Tongue (tissue), 2 donors: ENCODE data around the gene MRPS27. TPM values are rescaled to one million over a fixed set of nuclear protein-coding genes. Genes with fewer than 3 reads are reported as not detected.
"Not testable (repeated sequence)": the region's sequence is repeated elsewhere in the genome, so short reads cannot be mapped to it uniquely, and the experiment has no call there.

Experiments used
- DNase-seq: peaks from one replicate; pipeline ENCODE4 v3.0.0-alpha.2; 2015
- total RNA-seq: library from RNA; depleted of rRNA; stranded (reverse); fragments of >200 nt; gene quantifications from one replicate; pipeline ENCODE4 v1.2.3, GENCODE V29; 2014

MRPS27 gene
- total RNA-seq, 1 donor from 2014 or later, result 59.3 TPM

DNA sequence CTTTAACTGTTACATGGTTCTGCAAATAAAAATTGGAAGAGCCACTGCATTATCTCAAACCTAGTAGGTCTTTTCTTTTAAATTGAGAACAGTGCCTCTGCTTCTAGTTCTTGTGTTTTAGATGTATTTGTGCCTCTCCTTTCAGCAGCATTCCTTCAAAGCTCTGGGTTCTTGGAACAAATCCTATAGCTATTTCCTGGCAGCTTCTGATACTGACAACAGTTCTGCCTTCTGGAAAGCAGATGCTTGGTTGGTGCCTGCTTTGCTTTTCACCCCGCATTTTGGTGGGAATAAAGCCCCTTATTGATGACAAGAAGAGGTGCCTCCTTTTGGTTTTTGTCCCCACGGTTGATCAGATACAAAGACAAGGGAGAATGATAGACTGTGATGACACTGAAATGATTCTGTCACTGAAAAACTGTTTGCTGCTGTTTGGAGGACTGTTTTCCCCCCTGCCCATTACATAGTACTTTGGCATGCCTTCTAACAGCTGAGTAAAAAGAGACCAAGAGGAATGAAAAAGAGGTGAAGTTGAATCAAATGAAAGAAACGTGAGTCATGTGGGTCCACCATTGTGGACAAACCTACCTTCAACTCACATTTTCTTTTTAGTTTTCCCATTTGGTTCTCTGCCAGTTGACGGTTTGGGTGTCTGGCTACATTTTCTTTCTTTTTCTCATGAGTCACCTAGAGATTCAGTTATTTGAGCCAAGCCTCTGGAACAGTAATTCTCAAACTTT is 5.7 kb upstream of the MRPS27 start:
- DNase-seq, result peak; percentile 43

DNA sequence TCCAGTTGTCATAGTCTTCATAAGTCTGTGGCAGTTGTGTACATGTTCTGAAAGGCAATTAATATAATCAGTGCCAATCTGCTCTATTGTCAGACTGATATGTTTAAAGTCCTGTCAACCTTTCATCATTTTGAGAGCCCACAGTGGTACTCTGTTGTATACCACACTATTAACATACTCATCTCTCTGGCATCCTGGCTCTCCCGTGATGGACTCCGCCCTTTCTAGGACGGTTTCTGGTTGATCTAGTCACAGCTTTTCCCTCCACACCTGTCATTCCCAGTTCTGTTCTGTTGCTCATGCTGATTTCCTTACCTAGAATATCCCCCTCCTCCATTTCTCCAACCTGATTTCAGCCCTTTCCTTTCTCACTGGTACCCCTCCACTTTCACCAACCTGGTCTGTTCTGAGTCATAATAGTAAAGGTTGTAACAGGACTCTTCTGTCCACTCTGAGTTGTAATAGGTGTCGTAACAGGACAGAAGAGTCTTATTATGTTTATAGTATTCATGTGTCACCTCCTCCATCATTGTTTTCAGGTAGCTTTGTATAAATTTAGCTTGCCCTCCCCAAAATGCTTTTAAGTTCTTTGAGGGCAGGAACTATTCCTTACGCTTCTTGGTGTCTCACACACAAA is 4.3 kb upstream of the MRPS27 start:
- no peak for DNase-seq

DNA sequence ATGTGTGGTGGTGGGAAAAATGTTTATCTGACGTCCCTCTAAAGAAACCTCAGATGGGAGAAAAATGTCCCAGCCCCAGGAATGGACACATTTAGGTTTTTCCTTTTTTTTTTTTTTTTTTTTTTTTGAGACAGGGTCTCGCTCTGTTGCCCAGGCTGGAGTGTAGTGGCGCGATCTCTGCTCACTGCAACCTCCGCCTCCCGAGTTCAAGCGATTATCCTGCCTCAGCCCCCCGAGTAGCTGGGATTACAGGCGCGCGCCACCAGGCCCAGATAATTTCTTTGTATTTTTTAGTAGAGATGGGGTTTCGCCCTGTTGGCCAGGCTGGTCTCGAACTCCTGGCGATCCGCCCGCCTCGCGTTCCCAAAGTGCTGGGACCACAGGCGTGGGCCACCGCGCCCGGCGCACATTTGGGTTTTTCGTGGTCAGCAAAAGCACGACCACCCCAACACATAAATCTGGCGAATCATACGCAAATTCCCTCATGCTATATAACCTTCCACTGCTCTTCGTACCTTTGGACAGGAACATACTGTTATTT is 535 bp downstream of the MRPS27 start:
- DNase-seq, result not testable (repeated sequence)

DNA sequence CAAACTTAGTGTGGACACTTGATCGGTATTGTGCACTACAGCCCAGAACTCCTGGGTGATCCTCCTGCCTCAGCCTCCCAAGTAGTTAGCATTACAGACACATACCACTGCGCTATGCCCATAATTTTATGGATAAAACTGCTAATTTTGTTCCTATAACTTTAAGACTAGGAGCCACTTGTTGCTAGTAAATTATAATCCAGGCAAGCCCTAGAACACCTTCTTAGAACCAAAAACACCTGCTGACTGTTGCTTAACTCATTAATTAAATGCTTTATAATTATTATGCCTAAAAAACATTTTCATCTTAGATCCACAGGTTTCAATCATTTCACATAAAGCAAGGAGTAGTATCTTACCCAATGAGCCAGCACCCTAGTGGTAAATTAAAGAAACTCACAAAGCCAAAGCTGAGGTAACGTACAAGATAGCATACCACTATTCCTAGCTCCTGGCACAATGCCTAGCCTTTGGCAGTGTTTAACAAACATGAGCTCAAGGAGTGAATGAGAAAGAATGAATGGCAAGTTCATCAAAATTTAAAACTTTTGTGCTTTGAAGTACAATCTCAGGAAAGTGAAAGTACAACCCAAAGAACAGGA is 5.4 kb downstream of the MRPS27 start:
- DNase-seq, result peak; percentile 28

DNA sequence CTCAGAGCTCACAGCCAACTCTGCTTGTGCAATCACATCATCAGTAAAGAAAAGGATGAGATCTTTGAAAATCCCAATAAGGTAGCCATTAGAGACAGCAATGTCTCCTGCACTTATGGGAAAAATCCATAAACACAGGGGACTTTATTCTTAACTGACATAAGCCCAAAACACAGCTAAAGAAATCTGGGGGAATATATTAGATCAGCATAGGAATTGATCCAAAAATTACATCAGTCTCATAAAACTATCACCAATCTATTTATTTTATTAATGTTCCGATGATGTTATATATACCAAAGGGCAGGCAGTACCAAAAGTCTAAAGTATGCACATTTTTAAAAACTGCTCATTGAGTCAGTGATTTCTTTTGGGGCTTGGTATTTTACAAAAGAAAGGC is 6.9 kb downstream of the MRPS27 start:
- no peak for DNase-seq

DNA sequence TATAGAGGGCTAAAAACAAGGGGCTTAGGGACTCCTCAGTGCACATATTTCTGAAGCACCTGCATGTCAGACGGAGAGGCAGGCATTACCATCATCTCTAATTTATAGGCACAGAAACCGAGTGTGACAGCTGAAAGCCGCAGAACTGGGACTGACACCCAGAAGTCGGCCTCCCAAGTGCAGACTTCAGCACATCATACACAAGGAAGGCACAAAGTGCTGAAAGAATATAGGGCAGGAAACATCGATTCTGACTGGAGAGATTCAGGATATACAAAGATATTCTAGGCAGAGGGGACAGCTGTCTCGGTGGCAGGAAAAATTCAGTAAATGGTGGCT is 11.2 kb downstream of the MRPS27 start:
- no peak for DNase-seq

DNA sequence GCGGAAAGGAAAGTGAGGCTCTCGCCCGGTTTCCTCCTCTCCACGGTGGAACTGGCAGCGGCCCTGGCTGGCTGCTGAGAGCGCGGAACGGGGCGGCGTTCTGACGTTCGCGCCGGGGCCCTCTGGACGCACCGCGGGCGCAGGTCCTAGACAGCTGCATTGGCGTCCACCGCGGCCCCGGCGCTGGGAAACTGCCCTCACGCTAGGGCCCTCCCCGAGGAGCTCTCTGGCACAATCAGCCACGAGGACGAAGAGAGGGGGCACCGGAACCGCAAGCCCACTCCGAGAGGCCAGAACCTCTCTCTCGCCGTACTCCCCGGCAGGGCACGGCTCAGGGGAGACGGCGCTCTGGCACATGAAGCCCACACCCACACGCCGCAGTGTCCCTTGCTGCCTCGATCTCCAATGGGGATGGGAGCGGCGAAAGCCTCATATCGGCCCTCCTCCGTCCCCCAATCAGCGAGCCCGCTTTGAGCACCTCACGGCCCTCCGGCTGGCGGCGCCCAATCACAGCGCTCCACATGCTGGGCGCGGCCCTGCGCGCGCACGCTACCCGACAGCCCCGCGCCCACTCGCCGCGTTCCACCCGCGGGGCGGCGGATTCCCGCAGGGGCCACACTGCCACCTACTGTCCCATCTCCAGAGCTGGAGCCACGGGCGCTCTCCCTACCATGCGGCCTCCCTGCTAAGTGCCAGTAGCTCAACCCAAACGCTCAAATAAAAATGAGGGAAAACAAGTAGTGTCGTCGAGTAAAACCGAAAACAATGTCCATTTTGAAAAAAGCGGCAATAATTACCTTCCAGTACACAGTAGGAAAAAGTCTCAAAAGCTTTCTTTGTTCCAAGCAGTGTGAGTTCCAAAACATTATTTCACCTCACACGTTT is 11.8 kb downstream of the MRPS27 start:
- DNase-seq, result peak; percentile 99

DNA sequence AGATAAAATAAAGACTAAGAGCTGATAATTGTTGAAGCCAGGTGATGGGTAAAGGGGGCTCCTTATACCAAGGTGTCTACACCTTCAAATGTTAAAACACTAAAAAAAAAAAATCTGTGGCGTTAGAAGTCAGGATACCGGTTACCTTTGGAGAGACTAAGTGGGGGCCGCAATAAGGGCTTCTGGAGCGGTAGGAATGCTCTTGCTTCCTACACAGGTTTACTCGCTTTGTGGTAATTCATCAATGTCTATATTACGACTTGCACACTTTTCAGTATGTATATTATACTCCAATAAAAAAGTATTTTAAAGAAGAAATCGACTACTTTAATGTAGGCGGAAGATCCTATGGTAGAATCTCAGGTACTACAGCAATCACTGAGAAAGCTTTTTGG is 12.5 kb downstream of the MRPS27 start:
- no peak for DNase-seq

DNA sequence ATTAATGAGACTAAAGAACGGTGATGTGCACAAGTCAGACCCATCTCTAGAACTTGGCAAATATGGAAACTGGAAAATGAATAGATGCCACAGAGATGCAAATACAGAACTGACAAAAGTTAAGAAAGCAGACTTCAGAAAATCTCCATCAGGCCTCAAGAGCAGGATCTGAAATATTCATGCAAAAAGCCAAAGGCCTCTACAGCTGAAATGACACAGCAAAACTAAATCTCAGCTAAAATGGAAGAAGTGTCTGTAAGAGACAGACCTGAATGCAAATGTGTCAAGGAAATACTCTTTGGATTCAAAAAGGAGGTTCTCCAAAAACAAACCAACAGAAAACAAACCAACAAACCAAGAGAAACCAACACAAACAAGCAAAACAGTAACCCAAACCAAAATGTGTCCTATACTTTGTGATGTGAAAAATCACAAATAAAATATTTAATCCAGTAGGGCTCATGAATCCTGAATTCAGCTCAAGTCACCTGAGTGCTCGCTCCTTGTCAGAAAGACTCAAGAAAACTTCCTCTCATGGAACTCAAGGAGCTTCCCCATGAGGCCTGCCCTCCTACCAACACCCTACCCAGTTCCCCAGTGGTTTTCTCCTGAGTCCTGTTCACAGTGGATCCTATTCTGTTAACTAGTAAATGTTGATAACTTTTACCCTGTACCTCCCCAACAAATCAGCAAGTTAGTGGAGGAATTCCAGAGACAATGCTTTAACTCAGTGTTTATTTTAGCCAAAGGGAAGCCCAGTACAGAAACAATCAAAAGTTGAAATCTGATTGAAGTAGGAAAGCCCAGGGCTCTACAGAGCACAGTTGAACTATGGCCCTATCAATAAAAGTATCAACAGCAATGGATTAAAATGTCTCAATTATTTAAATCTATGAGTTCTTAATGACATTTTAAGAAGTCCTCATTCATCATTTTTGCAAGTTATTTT is 14.6 kb downstream of the MRPS27 start:
- DNase-seq, result no peak

DNA sequence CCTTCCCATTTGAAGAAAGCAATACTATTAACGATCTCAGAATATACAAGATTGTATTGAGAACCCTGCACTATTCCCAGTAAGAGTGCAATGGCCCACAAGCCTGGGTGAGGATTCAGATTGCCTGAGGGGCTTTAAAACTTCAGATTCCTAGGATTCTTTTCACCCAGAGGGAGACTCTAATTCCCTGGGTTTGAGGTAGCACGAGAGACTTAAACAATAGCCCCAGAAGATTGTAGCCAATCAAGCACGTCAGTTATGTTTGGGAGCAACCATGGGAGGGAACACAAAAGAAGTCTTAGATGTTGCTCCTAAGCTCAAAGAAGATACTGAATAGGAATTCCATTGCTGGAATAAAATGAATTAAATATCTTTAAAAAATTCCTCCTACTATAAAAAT is 17.9 kb downstream of the MRPS27 start:
- DNase-seq, result no peak

DNA sequence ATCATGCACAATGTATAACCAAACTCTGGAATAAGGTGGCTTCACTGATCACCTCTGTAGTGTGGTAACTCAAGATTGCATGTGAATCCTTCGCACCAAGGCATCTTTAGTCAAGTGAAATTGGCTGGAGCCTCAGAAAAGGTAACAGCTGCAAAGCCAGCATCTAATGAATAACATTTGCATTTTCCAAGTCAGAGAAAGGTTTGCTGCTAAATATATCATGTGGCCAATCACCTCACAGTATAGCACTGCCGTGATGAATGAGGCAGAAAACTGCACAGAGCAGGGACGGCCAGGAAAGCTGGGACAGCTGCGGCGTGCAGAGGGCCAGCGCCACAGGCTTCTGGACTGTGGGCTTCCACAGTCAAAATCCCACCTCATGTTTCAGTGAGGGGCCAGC is 18.5 kb downstream of the MRPS27 start:
- peak; percentile 44 for DNase-seq

DNA sequence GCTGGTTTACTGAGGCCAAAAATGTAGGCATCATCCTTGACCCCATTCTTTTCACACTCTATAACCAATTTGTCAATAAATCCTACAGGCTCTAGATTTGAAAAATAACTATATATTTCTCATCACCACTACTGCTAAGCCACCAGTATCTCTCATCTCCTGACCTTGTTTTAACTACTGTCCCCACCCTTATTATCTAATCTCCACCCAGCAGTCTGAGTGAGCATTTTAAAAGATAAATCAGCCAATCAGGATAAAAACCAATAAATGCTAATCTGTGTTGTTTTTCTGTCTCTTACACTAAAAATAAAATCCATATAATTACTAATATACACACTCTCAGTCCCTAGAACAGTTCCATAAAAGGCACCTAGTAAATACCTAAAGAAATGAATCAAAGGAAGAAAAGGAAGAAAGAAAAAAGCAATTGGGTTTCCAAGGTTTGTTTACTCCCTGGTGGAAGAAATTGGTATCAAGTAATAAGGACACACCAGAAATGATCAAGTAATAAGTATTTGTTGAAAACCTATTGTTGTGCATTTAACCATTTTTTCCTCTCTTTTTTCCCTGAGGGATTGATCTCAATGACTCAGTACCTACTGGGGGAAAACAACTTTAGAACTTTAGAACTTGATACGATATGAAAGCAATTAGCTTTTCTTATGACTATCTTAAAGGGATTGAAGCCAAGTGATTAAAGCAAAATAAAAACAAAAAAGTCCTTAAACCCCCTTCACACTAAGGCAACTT is 19.3 kb downstream of the MRPS27 start:
- no peak for DNase-seq

DNA sequence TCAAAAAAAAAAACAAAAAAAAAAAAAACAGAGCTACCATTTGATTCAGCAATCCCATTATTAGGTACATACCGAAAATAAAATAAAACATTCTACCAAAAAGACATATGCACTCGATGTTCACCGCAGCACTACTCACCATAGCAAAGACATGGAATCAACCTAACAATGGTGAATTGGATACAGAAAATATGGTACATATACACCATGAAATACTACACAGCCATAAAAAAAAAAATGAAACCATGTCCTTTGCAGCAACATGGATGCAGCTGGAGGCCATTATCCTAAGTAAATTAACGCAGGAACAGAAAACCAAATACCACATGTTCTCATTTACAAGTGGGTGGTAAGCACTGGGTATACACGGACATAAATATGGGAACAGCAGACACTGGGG is 21.3 kb downstream of the MRPS27 start:
- DNase-seq, result no peak

DNA sequence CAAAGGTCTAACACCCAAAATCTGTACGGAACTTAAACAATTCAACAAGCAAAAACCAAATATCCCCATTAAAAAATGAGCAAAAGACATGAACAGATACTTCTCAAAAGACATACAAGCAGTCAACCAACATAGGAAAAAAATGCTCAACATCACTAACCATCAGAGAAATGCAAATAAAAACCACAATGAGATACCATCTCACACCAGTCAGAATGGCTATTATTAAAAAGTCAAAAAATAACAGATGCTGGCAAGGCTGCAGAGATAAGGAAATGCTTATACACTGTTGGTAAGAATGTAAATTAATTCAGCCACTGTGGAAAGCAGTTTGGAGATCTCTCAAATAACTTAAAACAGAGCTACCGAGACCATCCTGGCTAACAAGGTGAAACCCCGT is 21.9 kb downstream of the MRPS27 start:
- not testable (repeated sequence) for DNase-seq

DNA sequence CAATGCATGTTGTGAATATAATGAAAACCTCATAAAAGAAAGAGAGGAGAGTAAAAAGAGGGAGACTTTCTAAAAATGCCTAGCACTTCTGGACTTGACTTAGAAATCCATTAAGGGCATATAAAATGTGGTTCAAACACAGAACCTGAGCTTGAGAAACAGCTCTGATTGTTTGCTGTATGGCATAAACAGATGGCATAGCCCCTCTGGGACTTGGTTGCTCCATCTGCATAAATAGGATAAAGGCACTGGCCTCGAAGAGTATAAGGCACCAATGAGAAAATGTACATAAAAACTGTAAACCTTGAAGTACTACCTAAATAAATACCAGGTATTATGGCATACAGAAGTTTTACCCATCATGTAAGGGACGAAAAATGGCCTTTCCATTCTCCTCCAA is 23.8 kb downstream of the MRPS27 start:
- no peak for DNase-seq

DNA sequence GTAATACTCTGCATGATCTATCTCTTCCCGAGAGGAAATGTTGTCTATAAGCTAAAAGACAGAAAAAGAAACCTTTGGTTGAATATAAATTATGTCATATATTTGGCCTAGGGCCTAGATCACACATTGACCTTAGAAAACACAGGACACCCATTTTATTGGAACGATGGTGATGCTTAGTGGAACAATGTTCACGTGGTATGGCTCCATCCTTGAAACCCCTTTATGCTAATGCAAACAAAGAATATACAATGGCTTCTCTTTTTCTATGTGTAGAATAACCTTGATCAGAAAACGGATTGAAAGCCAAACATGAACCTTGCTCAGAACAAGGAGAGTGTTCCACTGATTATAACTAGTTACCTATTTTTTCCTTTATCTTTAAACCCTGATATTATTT is 24.5 kb downstream of the MRPS27 start:
- DNase-seq, result no peak

DNA sequence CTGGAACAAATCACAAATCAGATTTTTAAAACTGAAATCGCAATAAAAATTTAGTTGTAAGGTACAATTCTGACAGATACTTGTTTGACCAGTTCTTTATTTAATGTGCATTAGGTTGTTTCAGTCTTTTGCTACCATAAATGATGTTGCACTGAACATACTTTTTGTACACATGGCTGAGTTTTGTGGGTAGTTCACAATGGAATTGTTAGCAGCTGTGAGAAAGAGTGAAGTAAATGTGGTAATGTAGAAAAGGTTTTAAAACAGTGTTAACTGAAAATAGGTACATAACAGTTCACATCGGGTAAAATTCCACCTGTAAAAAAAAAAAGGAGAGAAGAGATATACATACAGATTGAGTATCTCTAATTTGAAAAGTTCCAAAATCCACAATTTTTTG is 25.6 kb downstream of the MRPS27 start:
- no peak for DNase-seq

DNA sequence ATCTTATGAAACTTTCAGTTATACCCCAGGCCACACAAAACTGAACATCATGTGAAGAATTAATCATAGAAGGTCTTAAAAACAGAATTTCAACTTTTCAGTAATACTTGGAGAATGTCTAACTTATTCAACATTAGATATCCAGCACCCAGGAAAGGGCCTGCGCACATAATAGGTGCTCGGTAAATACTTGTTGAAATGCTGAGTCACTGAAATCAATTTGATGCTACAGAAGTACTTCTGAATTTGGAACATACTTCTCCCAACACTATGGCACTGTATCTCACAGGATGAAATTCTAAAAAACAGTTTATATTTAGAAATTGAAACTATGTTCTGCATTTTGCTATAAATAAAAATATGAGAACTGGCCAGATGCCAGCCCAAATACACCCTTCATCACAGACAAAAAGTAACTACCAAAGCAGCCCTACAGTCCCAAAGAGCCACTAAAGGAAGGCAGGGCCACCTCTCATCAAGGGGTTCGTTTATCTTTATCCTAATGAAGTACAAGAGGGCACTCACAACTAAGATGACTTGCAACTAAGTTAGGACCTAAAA is 26.5 kb downstream of the MRPS27 start:
- DNase-seq, result no peak

DNA sequence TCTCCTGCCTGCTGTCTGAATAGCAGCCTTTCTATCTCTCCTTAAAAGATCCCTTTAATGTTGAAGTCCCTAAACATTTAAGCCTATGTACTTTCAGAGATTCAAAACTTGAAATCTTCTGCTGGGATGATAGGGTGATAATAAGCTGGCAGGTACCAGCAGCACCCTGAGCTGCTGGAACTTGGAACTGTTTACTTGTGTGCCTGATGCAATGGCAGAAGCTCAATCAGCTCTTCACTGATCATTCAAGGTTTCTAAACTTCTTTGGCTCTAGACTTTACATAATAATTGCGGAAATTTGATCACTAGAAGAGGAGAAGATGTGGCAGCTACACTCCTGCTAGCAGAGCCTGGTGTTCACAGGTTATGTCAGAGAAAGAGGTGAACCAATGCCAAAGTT is 27.6 kb downstream of the MRPS27 start:
- DNase-seq, result no peak

DNA sequence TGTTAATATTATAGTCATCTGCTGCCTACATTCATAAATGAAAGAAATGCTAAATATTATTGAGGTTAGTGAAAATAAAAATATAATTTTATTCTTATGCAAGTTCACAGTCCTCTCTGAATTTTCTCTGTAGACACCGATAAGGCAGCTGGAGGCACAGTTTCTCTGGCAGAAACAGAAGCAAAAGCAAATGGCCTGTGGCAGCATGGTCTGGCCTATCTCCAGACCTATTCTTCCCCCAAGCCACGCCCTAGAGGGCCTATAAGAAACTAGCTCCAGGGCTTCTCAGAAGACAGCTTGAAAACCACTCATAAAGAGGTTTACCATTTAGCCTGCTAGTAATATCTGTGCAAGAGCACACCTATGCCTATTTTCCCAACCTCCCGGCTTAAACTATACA is 28.4 kb downstream of the MRPS27 start:
- no peak for DNase-seq
